Loucy (cell line): ENCODE measurements around the gene AFAP1L1.

Experiments
- CTCF ChIP-seq: fragments of 200-600 bp; sonication (generic); conservative IDR thresholded peaks from 2 replicates; pipeline ENCODE4 v1.5.1; 2014; ENCODE audit warnings: mild to moderate bottlenecking, antibody characterized with exemption, low read length
- EZH2phosphoT487 ChIP-seq: fragments of 200-600 bp; IDR thresholded peaks from 2 replicates; pipeline ENCODE4 v1.6.1; 2018; ENCODE audit warnings: antibody characterized with exemption, mild to moderate bottlenecking, moderate library complexity, borderline replicate concordance

GRCh38 chr5:149300441-149300840 is 28.8 kb downstream of the AFAP1L1 start:
- TF ChIP-seq CTCF (no peak), EZH2phosphoT487 (no peak)
